ENCODE results near the gene LRMDA. TPM values are rescaled to one million over a fixed set of nuclear protein-coding genes. Genes with fewer than 3 reads are reported as not detected.

The LRMDA gene
- polyA plus RNA-seq, 1 donor (not counting 4 experiments of a cell fraction or from before 2014, with no cell fraction given) = not detected

- no peak for TF ChIP-seq CTCF (optimal IDR thresholded peaks at IDR 0.05 in 1 of 3, IDR thresholded peaks at IDR 0.05 in 1 of 3, conservative IDR thresholded peaks at IDR 0.05 in 1 of 3; ENCODE audit: extremely low read depth in 1 of 3, insufficient read depth in 2 of 3, low read length in 3 of 3)
- no peak for TF ChIP-seq EZH2 (IDR thresholded peaks at IDR 0.05; ENCODE audit: low read length)
- H3K9me1 ChIP-seq (ENCODE audit: control insufficient read depth, extremely low read depth, insufficient read depth, low read length) = no peaks in the 10 kb centered on the region
- peaks cover 5% of the 10 kb centered on the region for H3K4me1 ChIP-seq (ENCODE audit: control insufficient read depth, extremely low read depth, insufficient read depth, low read length)
- H3K27me3 ChIP-seq (ENCODE audit: control insufficient read depth, extremely low read depth, insufficient read depth, low read length) = no peaks in the 10 kb centered on the region
- dilution Hi-C loops (cut with MboI; ENCODE audit: extremely low pct_ligation_motif_present, low sequenced_read_pairs) = no loop called here
- H3K9me3 ChIP-seq (ENCODE audit: control insufficient read depth, low read depth, low read length) = no peaks in the 10 kb centered on the region
- H3K36me3 ChIP-seq (ENCODE audit: control insufficient read depth in 2 of 2, extremely low read depth in 1 of 2, insufficient read depth in 2 of 2, low read length in 2 of 2) = no peaks in the 10 kb centered on the region
- H3K4me2 ChIP-seq (ENCODE audit: control insufficient read depth, extremely low read depth, insufficient read depth, low read depth, low read length) = no peak overlapping the region
- DNase-seq (ENCODE audit: low read depth, low spot score) (peak; percentile 40), FAIRE-seq (no peak)
- H3K27ac ChIP-seq (ENCODE audit: control insufficient read depth, insufficient read depth, low read length) = no peak overlapping the region
- no peak overlapping the region for H3K4me3 ChIP-seq (ENCODE audit: control insufficient read depth in 2 of 3, extremely low read depth in 1 of 3, insufficient read depth in 2 of 3, low read depth in 1 of 3, low read length in 3 of 3)
- no peaks in the 10 kb centered on the region for H3K79me2 ChIP-seq (ENCODE audit: control insufficient read depth, insufficient read depth, low read length)
- no peak overlapping the region for H2AFZ ChIP-seq (ENCODE audit: control insufficient read depth, low read length)
- no peaks in the 10 kb centered on the region for H4K20me1 ChIP-seq (ENCODE audit: control insufficient read depth, extremely low read depth, insufficient read depth, low read length)
- no peak overlapping the region for H3K9ac ChIP-seq (ENCODE audit: control insufficient read depth, extremely low read depth, insufficient read depth, low read length)
Observed at GRCh38 chr10:75865413-75866299, 434.2 kb downstream of the LRMDA start.

GRCh38 chr10:75866300-75866625, 434.8 kb downstream of the LRMDA start:
- Histone ChIP-seq H3K9me3 (ENCODE audit: control insufficient read depth, low read depth, low read length) (no peaks in the 10 kb centered on the region), H3K9me1 (ENCODE audit: control insufficient read depth, extremely low read depth, insufficient read depth, low read length) (no peaks in the 10 kb centered on the region), H3K4me2 (ENCODE audit: control insufficient read depth, extremely low read depth, insufficient read depth, low read depth, low read length) (no peak overlapping the region), H3K36me3 (ENCODE audit: control insufficient read depth in 2 of 2, extremely low read depth in 1 of 2, insufficient read depth in 2 of 2, low read length in 2 of 2) (no peaks in the 10 kb centered on the region), H3K27me3 (ENCODE audit: control insufficient read depth, extremely low read depth, insufficient read depth, low read length) (no peaks in the 10 kb centered on the region), H3K27ac (ENCODE audit: control insufficient read depth, insufficient read depth, low read length) (no peak overlapping the region), H3K4me1 (ENCODE audit: control insufficient read depth, extremely low read depth, insufficient read depth, low read length) (peaks cover 5% of the 10 kb centered on the region), H4K20me1 (ENCODE audit: control insufficient read depth, extremely low read depth, insufficient read depth, low read length) (no peaks in the 10 kb centered on the region), H2AFZ (ENCODE audit: control insufficient read depth, low read length) (no peak overlapping the region), H3K4me3 (ENCODE audit: control insufficient read depth in 2 of 3, extremely low read depth in 1 of 3, insufficient read depth in 2 of 3, low read depth in 1 of 3, low read length in 3 of 3) (no peak overlapping the region), H3K79me2 (ENCODE audit: control insufficient read depth, insufficient read depth, low read length) (no peaks in the 10 kb centered on the region), H3K9ac (ENCODE audit: control insufficient read depth, extremely low read depth, insufficient read depth, low read length) (no peak overlapping the region)
- DNase-seq (ENCODE audit: low read depth, low spot score) = no peak
- TF ChIP-seq EZH2 (IDR thresholded peaks at IDR 0.05; ENCODE audit: low read length) (no peak), CTCF (optimal IDR thresholded peaks at IDR 0.05 in 1 of 3, IDR thresholded peaks at IDR 0.05 in 1 of 3, conservative IDR thresholded peaks at IDR 0.05 in 1 of 3; ENCODE audit: extremely low read depth in 1 of 3, insufficient read depth in 2 of 3, low read length in 3 of 3) (no peak)
- dilution Hi-C loops (cut with MboI; ENCODE audit: extremely low pct_ligation_motif_present, low sequenced_read_pairs) = no loop called here
- FAIRE-seq = no peak

All from keratinocyte (primary cell).